ENCODE results near the gene FAIM2.

Gene FAIM2

DNA sequence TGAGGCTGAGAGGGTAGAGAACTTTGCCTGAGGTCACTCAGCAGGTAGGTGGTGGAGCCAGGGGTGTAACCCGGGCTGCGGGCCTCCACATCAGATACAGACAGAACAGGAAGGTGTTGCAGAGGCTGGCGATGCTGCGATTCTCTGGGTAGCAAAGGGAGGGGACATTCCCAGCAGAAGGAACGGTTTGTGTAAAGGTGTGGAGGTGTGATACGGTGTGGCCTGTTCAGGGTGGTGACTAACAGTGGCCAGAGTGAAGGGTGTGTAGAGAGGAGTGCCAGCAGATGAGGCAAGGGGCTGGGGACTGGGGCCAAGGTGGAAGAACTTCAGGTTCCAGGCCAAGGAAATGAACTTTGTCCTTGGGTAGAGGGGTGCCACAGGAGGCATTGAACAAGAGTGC, 18.2 kb upstream of the FAIM2 start:
- TF ChIP-seq JUND (IDR thresholded peaks at IDR 0.05; ENCODE audit: low read depth): no peak
- in situ Hi-C loops (cut with HindIII; ENCODE audit: low pct_unique_long_range_greater_than_20kb, low sequenced_read_pairs): no loop called here
- no peak for DNase-seq (ENCODE audit: low read depth in 1 of 2, low spot score in 1 of 2)

DNA sequence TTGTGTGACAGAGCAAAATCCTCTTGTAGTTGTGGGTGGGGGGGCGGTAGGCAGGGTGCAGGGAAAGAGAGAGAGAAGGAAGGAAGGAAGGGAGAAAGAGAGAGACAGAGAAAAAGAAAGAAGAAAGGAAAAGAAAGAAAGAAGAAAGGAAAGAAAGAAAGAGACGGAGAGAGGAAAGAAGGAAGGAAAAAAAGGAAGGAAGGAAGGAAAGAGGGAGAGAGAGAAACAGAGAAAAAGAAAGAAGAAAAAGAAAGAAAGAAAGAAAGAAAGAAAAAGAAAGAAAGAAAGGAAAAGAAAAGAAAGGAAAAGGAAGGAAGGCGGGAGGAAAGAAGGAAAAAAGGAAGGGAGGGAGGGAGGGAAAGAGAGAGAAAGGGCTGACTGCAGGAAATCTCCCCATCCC, 17.6 kb upstream of the FAIM2 start:
- no peak for TF ChIP-seq JUND (IDR thresholded peaks at IDR 0.05; ENCODE audit: low read depth)
- no peak for DNase-seq (ENCODE audit: low read depth in 1 of 2, low spot score in 1 of 2)
- in situ Hi-C loops (cut with HindIII; ENCODE audit: low pct_unique_long_range_greater_than_20kb, low sequenced_read_pairs): no loop called here

DNA sequence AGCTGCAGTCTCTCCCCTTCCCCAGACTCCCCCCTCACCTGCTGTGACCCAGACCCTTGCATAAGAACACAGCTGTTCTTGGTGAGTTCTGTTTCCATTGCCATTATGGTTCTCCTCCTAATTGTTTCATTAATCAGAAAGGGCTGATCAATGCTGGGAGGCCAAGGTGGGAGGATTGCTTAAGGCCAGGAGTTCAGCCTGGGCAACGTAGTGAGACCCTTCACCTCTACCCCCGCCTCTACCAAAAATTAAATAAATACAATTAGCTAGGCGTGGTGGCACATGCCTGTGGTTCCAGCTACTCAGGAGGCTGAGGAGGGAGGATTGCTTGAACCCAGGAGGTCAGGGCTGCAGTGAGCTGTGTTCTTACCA, 17.2 kb upstream of the FAIM2 start:
- TF ChIP-seq JUND (IDR thresholded peaks at IDR 0.05; ENCODE audit: low read depth): no peak
- in situ Hi-C loops (cut with HindIII; ENCODE audit: low pct_unique_long_range_greater_than_20kb, low sequenced_read_pairs): no loop called here
- no peak for DNase-seq (ENCODE audit: low read depth in 1 of 2, low spot score in 1 of 2)

DNA sequence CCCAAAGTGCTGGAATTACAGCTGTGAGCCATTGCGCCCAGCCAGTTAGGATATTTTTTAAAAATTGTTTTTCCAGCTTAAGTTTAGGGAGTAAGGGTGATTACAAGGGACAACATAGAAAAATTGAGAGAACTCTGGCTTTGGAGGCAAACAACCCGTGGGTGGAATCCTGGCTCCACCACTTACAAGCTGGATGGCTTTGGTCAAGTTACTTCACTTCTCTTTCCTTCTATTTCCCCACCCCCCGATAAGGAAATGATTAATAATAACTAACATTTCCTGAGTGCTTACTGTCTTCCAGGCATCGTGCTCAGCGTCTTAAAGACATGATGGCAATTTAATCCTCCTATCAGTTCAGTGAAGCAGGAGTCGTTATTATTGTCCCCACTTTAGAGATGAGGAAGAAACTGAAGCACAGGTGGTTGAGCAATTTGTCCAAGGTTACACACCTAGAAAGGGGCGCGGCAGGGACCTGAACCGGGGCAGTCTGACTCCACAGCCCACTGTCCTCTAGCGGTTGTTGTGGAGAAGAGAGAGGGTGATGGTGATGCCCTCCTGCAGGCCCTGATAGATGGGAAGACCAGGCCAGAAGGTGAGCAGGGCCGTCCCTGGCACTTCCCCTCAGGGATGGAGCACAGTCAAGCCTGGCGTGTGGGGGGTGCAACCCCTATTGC, 16.7 kb upstream of the FAIM2 start:
- in situ Hi-C loops (cut with HindIII; ENCODE audit: low pct_unique_long_range_greater_than_20kb, low sequenced_read_pairs): no loop called here
- no peak for DNase-seq (ENCODE audit: low read depth in 1 of 2, low spot score in 1 of 2)
- no peak for TF ChIP-seq JUND (IDR thresholded peaks at IDR 0.05; ENCODE audit: low read depth)

DNA sequence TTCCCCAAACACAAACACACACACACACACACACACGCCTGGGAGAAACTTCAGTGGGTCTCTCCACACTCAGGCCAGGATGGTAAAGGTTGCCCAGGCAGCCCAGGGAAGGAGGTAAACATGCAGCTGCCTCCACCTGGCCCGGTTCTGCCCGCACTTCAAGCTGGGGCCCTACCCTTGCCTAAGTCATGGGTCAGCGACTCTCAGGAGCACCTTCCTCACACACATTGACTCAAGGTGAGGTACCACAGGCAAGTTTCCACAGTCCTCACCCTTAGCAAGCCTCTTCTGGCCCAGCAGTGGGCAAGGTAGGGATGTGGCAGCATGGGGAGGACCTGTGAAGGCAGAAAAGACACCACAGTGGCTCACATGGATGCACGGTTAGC, 14.1 kb upstream of the FAIM2 start:
- in situ Hi-C loops (cut with HindIII; ENCODE audit: low pct_unique_long_range_greater_than_20kb, low sequenced_read_pairs): no loop called here
- TF ChIP-seq JUND (IDR thresholded peaks at IDR 0.05; ENCODE audit: low read depth): no peak
- DNase-seq (ENCODE audit: low read depth in 1 of 2, low spot score in 1 of 2): no peak

DNA sequence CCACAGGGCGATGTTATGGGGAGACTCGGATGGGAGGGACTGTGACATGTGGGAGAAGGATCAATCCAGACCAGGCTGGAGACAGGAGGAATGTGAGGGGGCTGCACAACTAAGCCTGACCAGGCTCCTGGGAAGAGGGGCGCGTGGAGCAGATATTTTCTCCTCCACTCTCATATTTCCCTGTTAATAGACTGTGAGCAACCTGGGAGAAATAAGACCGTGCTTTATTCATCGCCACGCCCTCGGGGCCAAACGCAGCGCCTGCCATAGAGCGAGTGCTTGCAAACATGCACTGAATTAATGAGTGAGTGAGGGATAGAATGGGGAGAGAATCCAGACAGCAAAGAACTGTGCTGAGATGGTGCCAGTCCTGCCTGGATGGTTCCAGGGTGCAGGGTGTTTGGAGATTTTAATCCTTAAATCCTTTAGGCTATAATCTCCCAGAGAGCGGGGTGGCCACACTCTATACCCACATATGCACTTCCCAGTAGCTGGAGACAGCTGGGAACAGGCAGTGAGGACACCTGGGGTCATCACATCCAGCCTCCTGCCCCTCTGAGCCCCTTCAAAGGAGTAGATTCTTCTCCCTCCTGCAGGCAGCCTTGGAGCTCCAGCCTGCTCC, 13.6 kb upstream of the FAIM2 start:
- TF ChIP-seq JUND (IDR thresholded peaks at IDR 0.05; ENCODE audit: low read depth): no peak
- no peak for DNase-seq (ENCODE audit: low read depth in 1 of 2, low spot score in 1 of 2)
- in situ Hi-C loops (cut with HindIII; ENCODE audit: low pct_unique_long_range_greater_than_20kb, low sequenced_read_pairs): no loop called here

DNA sequence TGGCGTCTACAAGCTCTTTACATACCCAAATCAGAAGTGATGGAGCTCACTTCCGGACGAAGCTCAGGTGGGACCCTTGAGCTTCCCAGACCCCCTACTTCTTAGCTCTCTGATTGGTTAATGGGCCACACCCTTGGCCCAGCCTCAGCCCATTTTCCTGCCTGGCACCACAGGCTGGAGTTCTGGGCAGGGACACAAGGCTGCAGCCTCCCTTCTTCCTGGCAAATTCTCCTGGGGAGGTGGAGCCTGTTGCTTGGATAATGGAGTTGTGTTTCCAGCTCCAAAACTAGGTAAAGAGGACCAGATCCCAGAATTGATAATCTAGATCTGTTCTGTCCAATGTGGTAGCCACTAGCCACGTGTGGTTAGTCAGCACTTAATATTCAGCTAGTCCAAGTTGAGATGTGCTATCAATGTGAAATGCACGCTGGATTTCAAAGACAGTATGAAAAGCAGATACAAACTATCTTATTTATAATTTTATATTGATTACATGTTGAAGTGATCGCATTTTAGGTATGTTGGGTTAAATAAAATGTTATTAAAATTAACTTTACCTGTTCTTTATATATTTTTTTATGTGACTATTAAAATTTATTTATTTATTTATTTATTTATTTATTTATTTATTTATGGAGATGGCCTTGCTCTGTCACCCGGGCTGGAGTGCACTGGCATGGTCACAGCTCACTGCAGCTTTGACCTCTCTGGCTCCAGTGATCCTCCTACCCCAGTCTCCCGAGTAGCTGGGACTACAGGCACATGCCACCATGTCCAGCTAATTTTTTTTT, 12.6 kb upstream of the FAIM2 start:
- no peak for TF ChIP-seq JUND (IDR thresholded peaks at IDR 0.05; ENCODE audit: low read depth)
- no peak for DNase-seq (ENCODE audit: low read depth in 1 of 2, low spot score in 1 of 2)
- in situ Hi-C loops (cut with HindIII; ENCODE audit: low pct_unique_long_range_greater_than_20kb, low sequenced_read_pairs): no loop called here

DNA sequence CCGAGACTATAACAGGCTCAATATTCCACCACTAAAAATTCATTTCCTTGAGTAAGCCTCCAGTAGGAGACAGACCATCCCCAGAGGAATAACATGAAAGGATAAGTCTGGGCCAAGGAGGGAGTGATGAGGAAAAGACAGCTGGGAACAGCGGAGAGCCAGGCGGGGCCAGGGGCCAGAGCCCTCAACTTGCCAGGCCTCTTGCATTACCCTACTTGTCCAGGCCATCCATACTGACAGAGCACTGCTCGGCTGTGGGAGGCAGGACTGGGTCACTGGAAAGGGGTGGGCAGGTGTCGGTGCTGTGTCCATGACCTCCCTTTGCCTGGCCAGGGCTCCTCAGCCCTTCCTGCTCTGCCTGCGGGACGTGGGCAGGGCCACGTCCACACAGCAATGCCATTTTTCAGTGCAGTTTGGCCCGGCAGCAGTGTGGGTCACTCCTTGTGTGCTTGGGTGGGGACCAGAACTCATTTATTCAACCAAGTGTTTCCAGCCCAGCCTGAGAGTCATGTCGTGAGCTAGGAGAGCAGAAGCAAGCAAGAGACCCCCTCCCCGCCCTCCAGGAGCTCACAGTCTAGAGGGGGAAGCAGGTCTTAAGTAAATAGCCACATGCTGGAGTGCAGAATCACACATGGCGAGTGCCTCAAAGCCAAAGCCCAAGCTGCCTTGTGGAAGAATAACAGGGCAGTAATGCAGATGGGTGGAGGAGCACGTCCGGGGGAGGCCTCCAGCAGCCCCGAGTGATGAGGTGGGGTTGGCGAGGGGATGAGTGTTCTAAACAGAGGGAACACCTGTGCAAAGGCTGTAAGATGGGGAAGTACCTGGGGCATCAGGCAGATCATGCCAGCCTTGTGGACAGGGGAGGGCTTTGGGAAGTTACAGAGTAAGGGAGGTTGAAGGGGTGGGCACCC, 8.9 kb upstream of the FAIM2 start:
- DNase-seq (ENCODE audit: low read depth in 1 of 2, low spot score in 1 of 2): no peak
- TF ChIP-seq JUND (IDR thresholded peaks at IDR 0.05; ENCODE audit: low read depth): no peak
- in situ Hi-C loops (cut with HindIII; ENCODE audit: low pct_unique_long_range_greater_than_20kb, low sequenced_read_pairs): no loop called here

DNA sequence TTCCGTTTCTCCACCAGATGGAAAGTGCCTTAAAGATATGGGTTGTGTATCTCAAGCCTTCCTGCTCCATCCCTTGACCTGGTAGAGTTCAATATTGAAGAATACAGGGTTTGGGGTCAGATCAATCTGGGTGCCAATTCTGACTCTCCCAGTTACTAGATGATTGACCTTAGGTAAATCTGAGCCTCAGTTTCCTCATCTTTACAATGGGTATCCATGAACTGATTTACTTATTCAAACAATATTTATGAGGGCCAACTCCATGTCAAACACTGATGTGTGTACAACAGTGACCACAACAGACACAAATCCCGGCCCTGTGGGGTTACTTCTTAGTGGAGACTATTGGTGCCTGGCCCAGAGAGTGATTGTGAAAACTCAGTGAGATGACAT, 7.5 kb upstream of the FAIM2 start:
- DNase-seq (ENCODE audit: low read depth in 1 of 2, low spot score in 1 of 2): no peak
- no peak for TF ChIP-seq JUND (IDR thresholded peaks at IDR 0.05; ENCODE audit: low read depth)
- in situ Hi-C loops (cut with HindIII; ENCODE audit: low pct_unique_long_range_greater_than_20kb, low sequenced_read_pairs): no loop called here

DNA sequence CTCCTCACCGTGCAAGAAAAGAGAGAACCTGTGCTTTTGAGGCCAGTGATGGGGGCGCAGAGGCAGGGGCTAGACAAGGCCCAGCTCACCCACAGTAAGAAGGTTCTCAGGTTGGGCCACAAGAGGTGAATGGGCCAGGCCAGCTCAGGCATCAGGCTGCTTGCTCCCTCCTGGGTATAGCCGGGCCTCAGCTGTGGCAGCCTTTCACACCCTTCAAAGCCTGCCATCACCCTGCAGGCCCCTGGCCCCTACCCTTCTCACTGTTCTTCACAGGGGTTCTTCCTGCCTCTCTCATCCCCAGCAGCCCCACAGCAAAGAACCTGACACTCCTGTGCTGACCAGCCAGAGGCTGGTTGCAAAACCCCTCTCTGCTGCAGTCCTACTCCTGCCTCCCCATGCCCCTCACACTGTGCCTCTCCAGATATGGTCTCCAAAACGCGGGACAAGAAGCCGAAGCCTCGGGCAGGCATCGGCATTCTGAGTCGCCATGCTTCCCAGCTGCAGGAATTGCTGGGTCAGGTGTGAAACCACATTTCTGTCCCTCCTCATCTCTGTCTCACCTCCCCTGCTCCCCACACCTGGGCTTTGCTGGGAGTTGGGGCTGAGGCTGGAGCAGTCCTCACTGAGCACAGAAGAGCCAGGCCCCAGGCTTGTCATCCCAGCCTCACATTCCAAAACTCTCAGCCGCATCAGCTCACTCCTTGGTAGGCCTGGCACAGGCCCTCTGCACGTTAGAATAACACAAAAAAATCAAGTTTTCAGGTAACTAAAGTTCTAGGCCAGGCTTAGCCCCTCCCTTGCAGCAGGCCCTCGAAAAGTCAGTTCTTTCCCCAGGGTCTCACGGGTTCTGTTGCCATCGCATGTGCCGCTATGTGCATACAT, 6.9 kb upstream of the FAIM2 start:
- in situ Hi-C loops (cut with HindIII; ENCODE audit: low pct_unique_long_range_greater_than_20kb, low sequenced_read_pairs): no loop called here
- no peak for TF ChIP-seq JUND (IDR thresholded peaks at IDR 0.05; ENCODE audit: low read depth)
- DNase-seq (ENCODE audit: low read depth in 1 of 2, low spot score in 1 of 2): no peak

DNA sequence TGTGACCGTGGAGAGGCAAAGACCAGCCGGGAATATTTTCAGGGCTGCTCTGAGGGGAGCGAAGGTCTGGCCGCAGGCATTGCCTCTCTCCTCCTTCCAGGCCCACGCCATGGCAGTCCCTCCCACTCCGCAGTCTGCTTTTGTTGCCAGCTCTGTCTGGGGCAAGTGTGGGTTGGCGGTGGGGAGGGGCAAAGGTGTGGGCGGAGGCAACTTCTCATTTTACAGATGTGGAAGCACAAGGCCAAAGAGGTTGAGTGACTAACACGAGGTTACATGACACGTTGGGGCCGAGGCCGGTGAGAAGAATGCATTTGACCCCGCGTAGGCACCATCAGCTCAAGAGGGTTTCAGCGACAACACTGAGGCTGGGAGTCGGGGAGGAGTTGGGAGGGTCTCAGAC, 6.1 kb upstream of the FAIM2 start:
- no peak for DNase-seq (ENCODE audit: low read depth in 1 of 2, low spot score in 1 of 2)
- in situ Hi-C loops (cut with HindIII; ENCODE audit: low pct_unique_long_range_greater_than_20kb, low sequenced_read_pairs): no loop called here
- TF ChIP-seq JUND (IDR thresholded peaks at IDR 0.05; ENCODE audit: low read depth): no peak

DNA sequence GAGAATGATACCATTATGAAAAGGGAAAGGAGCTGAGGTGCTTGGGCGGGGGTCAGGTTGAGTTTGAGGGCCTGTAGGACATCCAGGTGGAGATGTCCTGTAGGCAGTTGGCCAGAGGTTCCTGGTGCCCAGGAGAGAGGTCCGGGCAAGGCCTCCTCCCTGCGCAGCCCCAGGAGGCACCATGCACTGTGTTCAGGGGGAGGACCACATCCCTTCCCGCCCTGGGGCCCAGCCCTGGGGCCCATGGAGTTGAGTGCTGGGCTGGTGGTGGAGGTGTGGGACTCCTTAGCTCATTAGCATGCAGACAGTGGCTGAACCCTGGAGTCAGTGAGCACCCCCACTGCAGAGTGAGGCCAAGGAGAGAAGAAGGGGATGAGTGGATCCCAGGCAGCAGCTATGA, 5.7 kb upstream of the FAIM2 start:
- in situ Hi-C loops (cut with HindIII; ENCODE audit: low pct_unique_long_range_greater_than_20kb, low sequenced_read_pairs): no loop called here

More for the DNA sequence above, 5.7 kb upstream of the FAIM2 start:
- TF ChIP-seq JUND (IDR thresholded peaks at IDR 0.05; ENCODE audit: low read depth): no peak
- DNase-seq (ENCODE audit: low read depth in 1 of 2, low spot score in 1 of 2): no peak

All from T47D (cell line).